ENCODE data around the gene NCOA1.

GRCh38 chr2:24576146-24576545 lies 85.1 kb downstream of the NCOA1 start:
- TF ChIP-seq, protein P1, sequence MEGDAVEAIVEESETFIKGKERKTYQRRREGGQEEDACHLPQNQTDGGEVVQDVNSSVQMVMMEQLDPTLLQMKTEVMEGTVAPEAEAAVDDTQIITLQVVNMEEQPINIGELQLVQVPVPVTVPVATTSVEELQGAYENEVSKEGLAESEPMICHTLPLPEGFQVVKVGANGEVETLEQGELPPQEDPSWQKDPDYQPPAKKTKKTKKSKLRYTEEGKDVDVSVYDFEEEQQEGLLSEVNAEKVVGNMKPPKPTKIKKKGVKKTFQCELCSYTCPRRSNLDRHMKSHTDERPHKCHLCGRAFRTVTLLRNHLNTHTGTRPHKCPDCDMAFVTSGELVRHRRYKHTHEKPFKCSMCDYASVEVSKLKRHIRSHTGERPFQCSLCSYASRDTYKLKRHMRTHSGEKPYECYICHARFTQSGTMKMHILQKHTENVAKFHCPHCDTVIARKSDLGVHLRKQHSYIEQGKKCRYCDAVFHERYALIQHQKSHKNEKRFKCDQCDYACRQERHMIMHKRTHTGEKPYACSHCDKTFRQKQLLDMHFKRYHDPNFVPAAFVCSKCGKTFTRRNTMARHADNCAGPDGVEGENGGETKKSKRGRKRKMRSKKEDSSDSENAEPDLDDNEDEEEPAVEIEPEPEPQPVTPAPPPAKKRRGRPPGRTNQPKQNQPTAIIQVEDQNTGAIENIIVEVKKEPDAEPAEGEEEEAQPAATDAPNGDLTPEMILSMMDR (IDR thresholded peaks at IDR 0.05): no peak
- no peak for TF ChIP-seq POLR2A (IDR thresholded peaks at IDR 0.05)

All from gastroesophageal sphincter (tissue), 3 donors.